HepG2 (cell line): ENCODE results near the gene KCNK2. TPM values are rescaled to one million over a fixed set of nuclear protein-coding genes. Genes with fewer than 3 reads are reported as not detected.

Experiments used
- ATAC-seq: fragments of 200-7000 bp; cut with Tn5 transposase; 3 replicates; pipeline ENCODE4 v1.9.1; 2020; ENCODE audit warnings: mild to moderate bottlenecking, moderate library complexity
- BruUV-seq: library from RNA; stranded (reverse); fragments of 400-500 nt; replicated peaks from 2 replicates; lab custom pipeline; 2021; lab: Mats Ljungman, UMichigan
- CTCF ChIA-PET: fragments of 300-600 bp; formaldehyde crosslinking; extraction: SDS; loops from one replicate; lab custom pipeline; 2021; ENCODE audit warnings: low total read pairs, inconsistent platforms, low intra/inter-chr PET ratio; lab: Yijun Ruan, JAX
- POLR2A ChIA-PET: fragments of 350-600 bp; sonication (Branson Sonifier 250); formaldehyde crosslinking; loops from one replicate; lab custom pipeline; 2020; ENCODE audit warnings: antibody characterized with exemption, inconsistent platforms; lab: Yijun Ruan, JAX
- DNase-seq: peaks from one replicate; pipeline ENCODE4 v3.0.0-alpha.2; 2015; ENCODE audit warnings: low spot score
- FAIRE-seq: peaks from 3 replicates; lab custom pipeline; 2011; peaks lifted over from hg19 to GRCh38; lab: Jason Lieb, UNC
- H2AFZ ChIP-seq: one replicate; pipeline ENCODE4 v1.6.1; 2011; ENCODE audit warnings: low read length, inconsistent platforms
- H3K27ac ChIP-seq: fragments of 300-600 bp; 3 replicates; pipeline ENCODE4 v1.8.0; 2011; ENCODE audit warnings: mixed run types, mild to moderate bottlenecking, mixed read lengths, low read length, inconsistent platforms; ENCODE audit not compliant: insufficient read depth; ENCODE audit errors: extremely low read length
- H3K27me3 ChIP-seq, 2 experiments: fragments of 200-600 bp in 1 of 2; 2 replicates in 1 of 2; 3 replicates in 1 of 2; pipeline versions ENCODE4 v1.6.0 to v1.8.0; 2011; ENCODE audit warnings: low read length in 2 of 2, mild to moderate bottlenecking in 2 of 2, moderate library complexity in 2 of 2, inconsistent platforms in 1 of 2; ENCODE audit not compliant: insufficient read depth in 2 of 2, control insufficient read depth in 1 of 2
- H3K36me3 ChIP-seq, 2 experiments: fragments of 200-600 bp in 1 of 2; replicated peaks in 1 of 2; 2 replicates in 1 of 2; 3 replicates in 1 of 2; pipeline versions ENCODE4 v1.5.1 to v1.8.0; 2011; ENCODE audit warnings: low read length in 2 of 2, inconsistent platforms in 1 of 2; ENCODE audit not compliant: insufficient read depth in 2 of 2, control insufficient read depth in 1 of 2
- H3K4me1 ChIP-seq: 2 replicates; pipeline ENCODE4 v1.5.1; 2012; ENCODE audit warnings: low read length, inconsistent platforms; ENCODE audit not compliant: insufficient read depth
- H3K4me2 ChIP-seq: 2 replicates; pipeline ENCODE4 v1.6.0; 2011; ENCODE audit warnings: low read depth, low read length, inconsistent platforms
- H3K4me3 ChIP-seq, 3 experiments: fragments of 200-600 bp in 1 of 3; sonication (generic), shearing (Covaris generic) in 1 of 3; replicated peaks in 1 of 3; 2 replicates each; pipeline ENCODE4 v1.5.1; 2011 to 2016; ENCODE audit warnings: low read length in 3 of 3, inconsistent platforms in 2 of 3, low read depth in 2 of 3, mild to moderate bottlenecking in 2 of 3, control low read depth in 1 of 3, mixed read lengths in 1 of 3; ENCODE audit not compliant: insufficient read depth in 1 of 3
- H3K79me2 ChIP-seq: one replicate; pipeline ENCODE4 v1.6.1; 2011; ENCODE audit warnings: low read length, inconsistent platforms; ENCODE audit not compliant: insufficient read depth
- H3K9ac ChIP-seq: 2 replicates; pipeline ENCODE4 v1.6.0; 2011; ENCODE audit warnings: mild to moderate bottlenecking, low read depth, low read length, inconsistent platforms; ENCODE audit not compliant: insufficient read depth
- H3K9me3 ChIP-seq: 2 replicates; pipeline ENCODE4 v1.5.1; 2012; ENCODE audit warnings: mild to moderate bottlenecking, low read length
- H4K20me1 ChIP-seq: 2 replicates; pipeline ENCODE4 v1.6.0; 2011; ENCODE audit warnings: inconsistent platforms, mild to moderate bottlenecking, low read length, moderate library complexity; ENCODE audit not compliant: insufficient read depth
- ISX ChIP-seq: sonication (generic); formaldehyde crosslinking; conservative IDR thresholded peaks from 2 replicates; pipeline ENCODE4 v1.5.0; 2020; ENCODE audit warnings: missing genetic modification reagents
- MIER3 ChIP-seq: IDR thresholded peaks from 2 replicates; pipeline ENCODE4 v1.6.1; 2016; ENCODE audit warnings: missing compliant biosample characterization, borderline replicate concordance
- NR2F1 ChIP-seq, 2 experiments: fragments of 450-650 bp in 1 of 2; formaldehyde crosslinking in 1 of 2; IDR thresholded peaks; 2 replicates each; pipeline versions ENCODE4 v1.5.0 to v1.6.1; 2016 to 2020; ENCODE audit warnings: mild to moderate bottlenecking in 1 of 2, missing compliant biosample characterization in 1 of 2, missing genetic modification reagents in 1 of 2, moderate library complexity in 1 of 2
- PLRG1 ChIP-seq: fragments of 450-650 bp; conservative IDR thresholded peaks from 2 replicates; pipeline ENCODE4 v1.6.1; 2016
- REPIN1 ChIP-seq: sonication (generic); formaldehyde crosslinking; IDR thresholded peaks from 2 replicates; pipeline ENCODE4 v1.8.0; 2022; ENCODE audit warnings: missing genetic modification reagents, low read depth, mild to moderate bottlenecking, borderline replicate concordance
- RFX5 ChIP-seq: IDR thresholded peaks from 2 replicates; pipeline ENCODE4 v1.6.1; 2011; ENCODE audit warnings: low read depth, low read length, improper control_type of control experiment
- TBL1XR1 ChIP-seq: fragments of 150-350 bp; IDR thresholded peaks from 2 replicates; pipeline ENCODE4 v1.6.1; 2014; ENCODE audit warnings: borderline replicate concordance, low read length; ENCODE audit not compliant: partially characterized antibody
- THAP11 ChIP-seq: IDR thresholded peaks from 2 replicates; pipeline ENCODE4 v1.6.1; 2016; ENCODE audit warnings: missing biosample characterization, missing genetic modification reagents
- ZBTB7B ChIP-seq: sonication (generic); formaldehyde crosslinking; IDR thresholded peaks from 2 replicates; pipeline ENCODE4 v1.4.0; 2020; ENCODE audit warnings: missing genetic modification reagents
- ZNF362 ChIP-seq: sonication (generic); formaldehyde crosslinking; IDR thresholded peaks from 2 replicates; pipeline ENCODE4 v1.4.0; 2020; ENCODE audit warnings: missing genetic modification reagents, mild to moderate bottlenecking, borderline replicate concordance
- ZNF44 ChIP-seq: sonication (generic); formaldehyde crosslinking; IDR thresholded peaks from 2 replicates; pipeline ENCODE4 v1.5.1; 2020; ENCODE audit warnings: mild to moderate bottlenecking, missing genetic modification reagents
- ZNF451 ChIP-seq: sonication (generic); formaldehyde crosslinking; IDR thresholded peaks from 2 replicates; pipeline ENCODE4 v1.5.0; 2020; ENCODE audit warnings: mild to moderate bottlenecking, missing genetic modification reagents
- ZNF512B ChIP-seq: sonication (generic); formaldehyde crosslinking; IDR thresholded peaks from 2 replicates; pipeline ENCODE4 v1.5.1; 2020; ENCODE audit warnings: missing genetic modification reagents, mild to moderate bottlenecking, borderline replicate concordance
- ZNF562 ChIP-seq: sonication (generic); formaldehyde crosslinking; IDR thresholded peaks from 2 replicates; pipeline ENCODE4 v1.8.0; 2022; ENCODE audit warnings: missing genetic modification reagents, borderline replicate concordance
- ZNF737 ChIP-seq: sonication (generic); formaldehyde crosslinking; IDR thresholded peaks from 2 replicates; pipeline ENCODE4 v1.5.0; 2020; ENCODE audit warnings: missing genetic modification reagents, mild to moderate bottlenecking, borderline replicate concordance
- WGBS: methylation state at CpG from one replicate; pipeline ENCODE4 v1.1.6; 2017; ENCODE audit warnings: low lambda C conversion rate; 5-methylcytosine and 5-hydroxymethylcytosine counted together
- in situ Hi-C: cut with HindIII; loops from 2 replicates; pipeline ENCODE4 v1.10.0; 2017; ENCODE audit warnings: low pct_unique_long_range_greater_than_20kb; ENCODE audit not compliant: extremely low pct_ligation_motif_present
- intact Hi-C: fragments of 100-400 bp; cut with micrococcal nuclease; formaldehyde crosslinking; loops from one replicate; pipeline ENCODE4 v1.10.0; 2022; ENCODE audit not compliant: unreplicated experiment
- polyA plus RNA-seq, 8 experiments: library from polyadenylated mRNA; depleted of rRNA in 3 of 8; stranded (reverse) in 7 of 8; unstranded in 1 of 8; fragments of >200 nt; fragmentation: Illumina TruSeq in 4 of 8; extraction: Trizol in 4 of 8; gene quantifications; 2 replicates each; pipeline versions ENCODE4 v1.2.1 to v1.2.3, GENCODE V29; 2011 to 2016; ENCODE audit warnings: low read depth in 4 of 8, missing spikeins in 1 of 8, mixed read lengths in 1 of 8; ENCODE audit not compliant: insufficient read depth in 1 of 8
- total RNA-seq, 5 experiments: library from RNA; depleted of rRNA; stranded (reverse); fragments of >200 nt; fragmentation: Illumina TruSeq; extraction: Trizol; gene quantifications; 2 replicates each; pipeline ENCODE4 v1.2.3, GENCODE V29; 2016; ENCODE audit warnings: low read depth in 1 of 5
- TF ChIP-seq, protein P1 (sequence below): sonication (generic); formaldehyde crosslinking; IDR thresholded peaks from 2 replicates; pipeline ENCODE4 v1.4.0; 2020; ENCODE audit warnings: missing genetic modification reagents

KCNK2 gene
- total and polyA plus RNA-seq, 2 of the 13 experiments (the other 11 are each of a cell fraction or from before 2014, with no cell fraction given), result not detected

- WGBS, result 0% methylated on average over 5 of the region's 5 CpGs
- H3K4me2 ChIP-seq, result no peak overlapping the region
- H3K9ac ChIP-seq, result no peak overlapping the region
- no peaks in the 10 kb centered on the region for H3K9me3 ChIP-seq
- DNase-seq, result no peak
- H3K27me3 ChIP-seq, result no peaks in the 10 kb centered on the region
- H3K79me2 ChIP-seq, result no peaks in the 10 kb centered on the region
- H2AFZ ChIP-seq, result no peak overlapping the region
- H3K36me3 ChIP-seq, result no peaks in the 10 kb centered on the region
- TF ChIP-seq, protein P1, sequence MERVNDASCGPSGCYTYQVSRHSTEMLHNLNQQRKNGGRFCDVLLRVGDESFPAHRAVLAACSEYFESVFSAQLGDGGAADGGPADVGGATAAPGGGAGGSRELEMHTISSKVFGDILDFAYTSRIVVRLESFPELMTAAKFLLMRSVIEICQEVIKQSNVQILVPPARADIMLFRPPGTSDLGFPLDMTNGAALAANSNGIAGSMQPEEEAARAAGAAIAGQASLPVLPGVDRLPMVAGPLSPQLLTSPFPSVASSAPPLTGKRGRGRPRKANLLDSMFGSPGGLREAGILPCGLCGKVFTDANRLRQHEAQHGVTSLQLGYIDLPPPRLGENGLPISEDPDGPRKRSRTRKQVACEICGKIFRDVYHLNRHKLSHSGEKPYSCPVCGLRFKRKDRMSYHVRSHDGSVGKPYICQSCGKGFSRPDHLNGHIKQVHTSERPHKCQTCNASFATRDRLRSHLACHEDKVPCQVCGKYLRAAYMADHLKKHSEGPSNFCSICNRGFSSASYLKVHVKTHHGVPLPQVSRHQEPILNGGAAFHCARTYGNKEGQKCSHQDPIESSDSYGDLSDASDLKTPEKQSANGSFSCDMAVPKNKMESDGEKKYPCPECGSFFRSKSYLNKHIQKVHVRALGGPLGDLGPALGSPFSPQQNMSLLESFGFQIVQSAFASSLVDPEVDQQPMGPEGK (CRISPR knock-in tag), result no peak
- TF ChIP-seq ZNF737 (CRISPR knock-in tag) (no peak), PLRG1 (no peak), MIER3 (CRISPR knock-in tag) (no peak), NR2F1 (CRISPR knock-in tag; IDR thresholded peaks at IDR 0.05) (no peak), ZNF562 (CRISPR knock-in tag) (no peak), ZNF44 (CRISPR knock-in tag) (no peak), ZNF362 (CRISPR knock-in tag) (no peak), ISX (CRISPR knock-in tag) (no peak), ZNF512B (CRISPR knock-in tag) (no peak), RFX5 (no peak), ZBTB7B (CRISPR knock-in tag) (no peak), ZNF451 (CRISPR knock-in tag) (no peak), REPIN1 (no peak), THAP11 (CRISPR knock-in tag) (no peak), TBL1XR1 (no peak)
- in situ Hi-C loops, result no loop called here
- BruUV-seq, result no TSS peak
- H3K4me1 ChIP-seq, result no peaks in the 10 kb centered on the region
- ChIA-PET POLR2A (no interaction called here), CTCF (no interaction called here)
- intact Hi-C loops, result no loop called here
- FAIRE-seq, result no peak
- no peak overlapping the region for H3K4me3 ChIP-seq
- ATAC-seq, result no peak
- H4K20me1 ChIP-seq, result no peaks in the 10 kb centered on the region
- no peak overlapping the region for H3K27ac ChIP-seq
Observed at GRCh38 chr1:215095524-215095923, 13.0 kb downstream of the KCNK2 start.
